Vagina (tissue), 2 donors: ENCODE data around the gene NOTCH4. TPM values are rescaled to one million over a fixed set of nuclear protein-coding genes. Genes with fewer than 3 reads are reported as not detected.
A peak's percentile ranks its signal among the peaks of the same experiment; 100 is the strongest.

Experiments used
- DNase-seq, 2 donors: peaks; one replicate each; pipeline ENCODE4 v3.0.0-alpha.2; 2017; ENCODE audit errors: extremely low spot score in 2 of 2
- H3K27ac ChIP-seq: fragments of 200-600 bp; sonication (generic); one replicate; pipeline ENCODE4 v1.5.1; 2019
- H3K27me3 ChIP-seq: fragments of 200-600 bp; sonication (generic); one replicate; pipeline ENCODE4 v1.5.1; 2019
- H3K36me3 ChIP-seq, 2 donors: fragments of 200-600 bp; sonication (generic); one replicate each; pipeline ENCODE4 v1.5.1; 2017 to 2019
- H3K4me1 ChIP-seq: fragments of 200-600 bp; sonication (generic); one replicate; pipeline ENCODE4 v1.5.1; 2019
- H3K4me3 ChIP-seq, 2 donors: fragments of 200-600 bp; sonication (generic); 1 replicate in 1 of 2; 2 replicates in 1 of 2; pipeline ENCODE4 v1.5.1; 2016 to 2019
- H3K9me3 ChIP-seq: fragments of 200-600 bp; sonication (generic); one replicate; pipeline ENCODE4 v1.5.1; 2019
- POLR2A ChIP-seq, 2 donors: fragments of 450-650 bp; IDR thresholded peaks; one replicate each; pipeline ENCODE4 v1.6.1; 2017; ENCODE audit warnings: antibody characterized with exemption in 2 of 2, mild to moderate bottlenecking in 2 of 2, moderate library complexity in 2 of 2
- POLR2AphosphoS5 ChIP-seq, 2 donors: sonication (generic); formaldehyde crosslinking; IDR thresholded peaks; one replicate each; pipeline ENCODE4 v1.9.0; 2017; ENCODE audit warnings: antibody characterized with exemption in 2 of 2, mild to moderate bottlenecking in 2 of 2, low read depth in 1 of 2; ENCODE audit not compliant: insufficient read depth in 1 of 2
- intact Hi-C: fragments of 100-400 bp; cut with DNase I; formaldehyde crosslinking; loops from one replicate; pipeline ENCODE4 v1.15.1; 2023
- total RNA-seq: library from RNA; depleted of rRNA; stranded (reverse); fragments of >200 nt; gene quantifications from one replicate; pipeline ENCODE4 v1.2.3, GENCODE V29; 2016
- TF ChIP-seq, protein P1 (sequence below), 3 experiments: fragments of 450-650 bp in 2 of 3; fragments of 200-600 bp in 1 of 3; sonication (generic) in 1 of 3; IDR thresholded peaks; one replicate each; pipeline ENCODE4 v1.5.1; 2017 to 2019; ENCODE audit warnings: antibody characterized with exemption in 3 of 3, mild to moderate bottlenecking in 2 of 3, moderate library complexity in 2 of 3

NOTCH4 gene
- total RNA-seq, 1 donor from 2014 or later = 18.2 TPM

DNA sequence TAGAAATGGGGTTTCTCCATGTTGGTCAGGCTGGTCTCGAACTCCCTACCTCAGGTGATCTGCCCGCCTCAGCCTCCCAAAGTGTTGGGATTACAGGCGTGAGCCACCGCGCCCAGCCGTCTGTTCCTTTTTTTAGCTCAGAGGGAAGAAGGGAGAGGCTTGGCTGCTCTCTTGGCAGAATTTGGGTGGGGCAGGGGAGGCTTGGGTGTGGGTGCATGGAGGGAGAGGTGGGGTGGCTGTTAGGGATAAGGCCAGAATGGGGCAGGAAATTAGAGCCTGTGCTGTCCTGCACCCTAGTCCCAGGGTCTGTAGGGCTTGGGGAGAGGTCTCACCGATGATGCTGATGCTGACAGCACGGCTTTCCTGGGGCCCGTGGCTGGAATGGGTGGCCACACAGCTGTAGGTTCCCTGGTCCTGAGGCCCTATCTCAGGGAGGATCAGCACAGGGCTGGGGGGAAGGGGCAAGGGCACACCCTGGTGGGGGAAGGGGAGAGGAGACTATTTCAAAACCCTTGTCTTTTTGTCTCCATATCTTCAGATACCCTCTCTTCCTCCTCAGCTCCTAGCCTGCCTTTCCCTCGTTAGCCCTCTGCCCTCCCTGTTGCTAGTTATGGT, 41.8 kb downstream of the NOTCH4 start:
- H3K4me3 ChIP-seq = no peak overlapping the region
- DNase-seq = no peak
- H3K9me3 ChIP-seq = no peaks in the 10 kb centered on the region
- TF ChIP-seq POLR2AphosphoS5 (IDR thresholded peaks at IDR 0.05; ENCODE audit: insufficient read depth in 1 of 2, low read depth in 1 of 2) (no peak), POLR2A (IDR thresholded peaks at IDR 0.05) (no peak)
- TF ChIP-seq, protein P1, sequence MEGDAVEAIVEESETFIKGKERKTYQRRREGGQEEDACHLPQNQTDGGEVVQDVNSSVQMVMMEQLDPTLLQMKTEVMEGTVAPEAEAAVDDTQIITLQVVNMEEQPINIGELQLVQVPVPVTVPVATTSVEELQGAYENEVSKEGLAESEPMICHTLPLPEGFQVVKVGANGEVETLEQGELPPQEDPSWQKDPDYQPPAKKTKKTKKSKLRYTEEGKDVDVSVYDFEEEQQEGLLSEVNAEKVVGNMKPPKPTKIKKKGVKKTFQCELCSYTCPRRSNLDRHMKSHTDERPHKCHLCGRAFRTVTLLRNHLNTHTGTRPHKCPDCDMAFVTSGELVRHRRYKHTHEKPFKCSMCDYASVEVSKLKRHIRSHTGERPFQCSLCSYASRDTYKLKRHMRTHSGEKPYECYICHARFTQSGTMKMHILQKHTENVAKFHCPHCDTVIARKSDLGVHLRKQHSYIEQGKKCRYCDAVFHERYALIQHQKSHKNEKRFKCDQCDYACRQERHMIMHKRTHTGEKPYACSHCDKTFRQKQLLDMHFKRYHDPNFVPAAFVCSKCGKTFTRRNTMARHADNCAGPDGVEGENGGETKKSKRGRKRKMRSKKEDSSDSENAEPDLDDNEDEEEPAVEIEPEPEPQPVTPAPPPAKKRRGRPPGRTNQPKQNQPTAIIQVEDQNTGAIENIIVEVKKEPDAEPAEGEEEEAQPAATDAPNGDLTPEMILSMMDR (IDR thresholded peaks at IDR 0.05) = no peak
- H3K4me1 ChIP-seq = peaks cover 41% of the 10 kb centered on the region
- H3K27me3 ChIP-seq = no peaks in the 10 kb centered on the region
- H3K27ac ChIP-seq = peak overlapping the region; percentile 24
- H3K36me3 ChIP-seq = peaks cover 0 to 22% of the 10 kb centered on the region in 2 donors
- intact Hi-C loops = loop anchor here (10.0 kb wide), 1 partner anchor 1023 kb away; the partner anchor contains the start of genes HSD17B8, RING1, RXRB and SLC39A7

DNA sequence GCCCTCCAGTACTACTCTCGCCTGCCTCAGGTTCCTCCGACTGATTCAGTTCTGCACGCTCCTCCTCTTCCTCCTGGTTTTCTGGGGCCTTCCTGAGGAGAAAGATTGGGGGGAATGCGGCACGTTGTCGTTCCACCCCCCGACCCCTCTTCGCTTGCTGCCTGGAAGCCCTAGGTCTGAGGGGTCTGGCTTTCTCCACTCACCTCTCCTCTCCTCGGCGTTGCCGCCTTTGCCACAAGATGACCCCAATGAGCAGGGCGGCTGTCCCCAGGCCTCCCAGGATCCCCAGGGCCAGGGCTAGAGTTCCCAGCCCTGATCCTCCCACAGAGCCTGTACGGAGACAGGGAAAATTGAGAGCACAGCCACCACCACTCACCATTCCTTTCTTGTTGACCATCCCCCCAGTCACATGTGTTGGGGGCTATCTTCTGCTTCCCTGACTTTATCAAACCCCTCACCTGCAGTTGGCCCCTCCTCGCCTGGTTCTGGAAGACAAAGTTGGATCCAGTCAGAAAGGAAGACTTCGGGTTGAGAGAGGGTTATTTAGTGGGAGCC, 42.6 kb downstream of the NOTCH4 start:
- H3K4me1 ChIP-seq = peaks cover 41% of the 10 kb centered on the region
- peak overlapping the region; percentile 24 for H3K27ac ChIP-seq
- intact Hi-C loops = loop anchor here (10.0 kb wide), 1 partner anchor 1024 kb away; the partner anchor contains the start of genes HSD17B8, RING1, RXRB and SLC39A7
- no peaks in the 10 kb centered on the region for H3K9me3 ChIP-seq
- no peaks in the 10 kb centered on the region for H3K27me3 ChIP-seq
- H3K36me3 ChIP-seq = peaks cover 0 to 14% of the 10 kb centered on the region in 2 donors
- H3K4me3 ChIP-seq = no peak overlapping the region
- no peak for DNase-seq
- no peak for TF ChIP-seq POLR2AphosphoS5 (IDR thresholded peaks at IDR 0.05; ENCODE audit: insufficient read depth in 1 of 2, low read depth in 1 of 2)

DNA sequence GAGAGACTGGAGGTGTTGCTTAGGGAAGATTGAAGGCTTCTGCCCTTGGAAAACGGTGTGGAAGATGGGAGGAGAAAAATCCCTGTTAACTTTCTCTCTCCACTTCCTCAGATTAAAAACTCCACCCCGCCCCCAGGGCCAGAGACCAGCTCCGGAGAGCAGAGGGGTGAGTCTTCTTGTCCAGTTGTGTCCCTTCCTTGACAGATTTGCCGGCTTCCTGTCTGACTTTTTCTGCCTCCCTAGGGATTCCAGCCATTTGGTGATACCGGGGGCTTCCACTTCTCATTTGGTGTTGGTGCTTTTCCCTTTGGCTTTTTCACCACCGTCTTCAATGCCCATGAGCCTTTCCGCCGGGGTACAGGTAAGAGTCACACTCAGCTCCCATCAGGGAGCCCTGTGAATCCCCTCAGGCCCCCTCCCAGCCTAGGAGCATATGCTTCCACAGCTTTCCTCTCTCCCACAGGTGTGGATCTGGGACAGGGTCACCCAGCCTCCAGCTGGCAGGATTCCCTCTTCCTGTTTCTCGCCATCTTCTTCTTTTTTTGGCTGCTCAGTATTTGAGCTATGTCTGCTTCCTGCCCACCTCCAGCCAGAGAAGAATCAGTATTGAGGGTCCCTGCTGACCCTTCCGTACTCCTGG, 44.0 kb downstream of the NOTCH4 start:
- Histone ChIP-seq H3K27ac (peak overlapping the region; percentile 95), H3K9me3 (no peaks in the 10 kb centered on the region), H3K36me3 (peaks cover 0 to 10% of the 10 kb centered on the region in 2 donors), H3K27me3 (no peaks in the 10 kb centered on the region), H3K4me3 (no peak overlapping the region), H3K4me1 (peaks cover 44% of the 10 kb centered on the region)
- intact Hi-C loops = loop anchor here (10.0 kb wide), 2 partner anchors 55 to 1025 kb away; partner anchors contain the start of genes ATF6B, HSD17B8, RING1 and RXRB
- TF ChIP-seq POLR2A (IDR thresholded peaks at IDR 0.05) (no peak), POLR2AphosphoS5 (IDR thresholded peaks at IDR 0.05; ENCODE audit: insufficient read depth in 1 of 2, low read depth in 1 of 2) (no peak)
- TF ChIP-seq, protein P1 (IDR thresholded peaks at IDR 0.05) = no peak
- DNase-seq = no peak

DNA sequence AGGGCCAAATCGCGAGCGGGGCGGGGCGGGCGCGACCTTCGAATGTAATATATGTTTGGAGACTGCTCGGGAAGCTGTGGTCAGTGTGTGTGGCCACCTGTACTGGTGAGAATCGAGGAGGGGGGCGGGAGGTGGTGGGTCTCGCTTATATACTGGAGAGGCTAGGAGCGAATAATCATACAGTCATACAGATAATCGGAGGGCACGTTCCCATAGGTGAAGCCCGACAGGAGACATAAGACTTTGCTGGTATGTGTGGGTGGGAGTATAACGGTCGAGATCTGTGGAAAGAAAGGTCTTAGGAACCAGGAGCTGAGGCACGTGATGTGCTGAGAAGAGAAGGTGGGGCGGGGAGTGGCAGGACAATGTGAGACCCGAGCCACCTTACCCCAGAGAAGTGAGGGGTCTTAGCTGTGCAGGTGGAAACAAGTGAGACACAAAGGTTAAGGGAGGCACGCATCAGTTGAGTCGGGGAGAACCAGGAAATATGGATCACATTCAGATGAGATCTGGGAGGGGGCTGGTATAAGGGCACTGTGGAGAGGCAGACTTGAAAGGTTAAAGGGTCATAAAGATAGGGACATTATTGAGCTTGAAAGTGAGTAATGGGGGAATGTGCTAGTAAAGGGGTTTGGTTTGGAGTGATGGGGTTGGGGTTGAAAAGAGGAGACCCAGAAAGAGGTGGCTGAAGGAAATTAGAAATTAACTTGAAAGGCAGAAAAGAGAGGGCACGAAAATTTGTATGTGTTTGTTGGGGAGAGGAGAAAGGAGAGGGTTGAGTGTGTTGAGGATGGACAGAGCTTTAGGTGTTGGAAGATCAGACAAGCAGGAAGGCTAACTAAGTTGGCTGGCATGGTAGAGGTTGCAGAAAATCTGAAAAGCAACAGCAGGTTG, 45.1 kb downstream of the NOTCH4 start:
- H3K27ac ChIP-seq = peak overlapping the region; percentile 95
- H3K27me3 ChIP-seq = no peaks in the 10 kb centered on the region
- H3K9me3 ChIP-seq = no peaks in the 10 kb centered on the region
- intact Hi-C loops = loop anchor here (10.0 kb wide), 1 partner anchor 54 kb away; the partner anchor contains the start of gene ATF6B
- H3K4me1 ChIP-seq = peaks cover 45% of the 10 kb centered on the region
- no peak for DNase-seq
- H3K4me3 ChIP-seq = peak overlapping the region; percentile 81 to 93
- peaks cover 0 to 10% of the 10 kb centered on the region in 2 donors for H3K36me3 ChIP-seq
- TF ChIP-seq POLR2AphosphoS5 (IDR thresholded peaks at IDR 0.05; ENCODE audit: insufficient read depth in 1 of 2, low read depth in 1 of 2) = no peak
- no peak for TF ChIP-seq POLR2A (IDR thresholded peaks at IDR 0.05)
- TF ChIP-seq, protein P1 (IDR thresholded peaks at IDR 0.05) = no peak
